OCI-LY3 (cell line): Measurements from ENCODE around the gene MINPP1.
"Not testable (repeated sequence)": the region's sequence is repeated elsewhere in the genome, so short reads cannot be mapped to it uniquely, and the experiment has no call there.

Experiments used
- EZH2phosphoT487 ChIP-seq: fragments of 200-600 bp; shearing (Covaris generic); IDR thresholded peaks from 2 replicates; pipeline ENCODE4 v1.6.1; 2018; ENCODE audit warnings: antibody characterized with exemption, mixed run types, low read depth
- TF ChIP-seq, protein P1 (sequence below): fragments of 200-600, 300-600 bp; sonication (generic); IDR thresholded peaks from 2 replicates; pipeline ENCODE4 v1.5.1; 2014; ENCODE audit warnings: antibody characterized with exemption, low read length, low read depth

GRCh38 chr10:87488733-87489132 is 16.0 kb upstream of the MINPP1 start:
- TF ChIP-seq, protein P1, sequence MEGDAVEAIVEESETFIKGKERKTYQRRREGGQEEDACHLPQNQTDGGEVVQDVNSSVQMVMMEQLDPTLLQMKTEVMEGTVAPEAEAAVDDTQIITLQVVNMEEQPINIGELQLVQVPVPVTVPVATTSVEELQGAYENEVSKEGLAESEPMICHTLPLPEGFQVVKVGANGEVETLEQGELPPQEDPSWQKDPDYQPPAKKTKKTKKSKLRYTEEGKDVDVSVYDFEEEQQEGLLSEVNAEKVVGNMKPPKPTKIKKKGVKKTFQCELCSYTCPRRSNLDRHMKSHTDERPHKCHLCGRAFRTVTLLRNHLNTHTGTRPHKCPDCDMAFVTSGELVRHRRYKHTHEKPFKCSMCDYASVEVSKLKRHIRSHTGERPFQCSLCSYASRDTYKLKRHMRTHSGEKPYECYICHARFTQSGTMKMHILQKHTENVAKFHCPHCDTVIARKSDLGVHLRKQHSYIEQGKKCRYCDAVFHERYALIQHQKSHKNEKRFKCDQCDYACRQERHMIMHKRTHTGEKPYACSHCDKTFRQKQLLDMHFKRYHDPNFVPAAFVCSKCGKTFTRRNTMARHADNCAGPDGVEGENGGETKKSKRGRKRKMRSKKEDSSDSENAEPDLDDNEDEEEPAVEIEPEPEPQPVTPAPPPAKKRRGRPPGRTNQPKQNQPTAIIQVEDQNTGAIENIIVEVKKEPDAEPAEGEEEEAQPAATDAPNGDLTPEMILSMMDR, result not testable (repeated sequence)
- TF ChIP-seq EZH2phosphoT487, result not testable (repeated sequence)
